Astrocyte of the spinal cord (primary cell): ENCODE measurements around the gene RPL41.

ENCODE experiments used
- DNase-seq: peaks from one replicate; pipeline ENCODE4 v3.0.0; 2011; ENCODE audit warnings: low read depth, low spot score
- H3K4me3 ChIP-seq: 2 replicates; pipeline ENCODE4 v1.5.1; 2011; ENCODE audit warnings: low read depth, mild to moderate bottlenecking, low read length, moderate library complexity
- in situ Hi-C: cut with HindIII; loops from 2 replicates; pipeline ENCODE4 v1.10.0; 2017; ENCODE audit warnings: low sequenced_read_pairs
- TF ChIP-seq, protein P1 (sequence below): IDR thresholded peaks from 2 replicates; pipeline ENCODE4 v1.5.1; 2012; ENCODE audit warnings: low read depth, mild to moderate bottlenecking, low read length, inconsistent platforms

RPL41 gene

DNA sequence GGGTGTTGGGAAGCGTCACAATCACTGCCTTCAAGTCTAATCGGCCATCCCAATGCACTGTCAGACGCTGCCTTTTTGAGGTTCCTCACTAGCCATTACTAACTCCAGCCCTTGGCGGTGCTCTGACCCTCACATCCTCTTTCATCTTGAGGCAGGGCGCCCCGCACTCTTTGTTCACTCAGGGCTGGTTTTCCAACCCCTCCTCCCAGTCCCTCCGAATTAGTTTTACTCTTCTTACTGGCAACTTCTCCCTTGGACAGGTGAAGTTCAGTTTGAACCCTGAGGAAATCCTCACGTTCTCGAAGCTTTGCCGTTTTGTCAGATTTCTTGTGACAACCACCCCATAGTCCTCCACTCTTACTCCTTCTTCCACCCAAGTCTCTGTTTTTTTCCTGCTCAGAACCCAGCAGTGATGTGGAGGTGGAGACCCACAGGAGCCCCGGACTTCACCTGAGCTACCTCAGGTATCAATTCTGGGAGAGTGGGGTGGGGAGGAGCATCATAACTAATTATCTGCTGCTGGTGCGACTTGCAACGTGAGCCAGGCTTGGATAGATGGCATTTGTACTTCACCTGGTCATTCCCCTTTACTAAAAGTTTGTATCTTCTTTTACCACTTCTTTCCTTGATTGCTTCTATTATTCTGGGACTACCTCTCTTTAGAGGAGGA is 2.4 kb downstream of the RPL41 start:
- TF ChIP-seq, protein P1, sequence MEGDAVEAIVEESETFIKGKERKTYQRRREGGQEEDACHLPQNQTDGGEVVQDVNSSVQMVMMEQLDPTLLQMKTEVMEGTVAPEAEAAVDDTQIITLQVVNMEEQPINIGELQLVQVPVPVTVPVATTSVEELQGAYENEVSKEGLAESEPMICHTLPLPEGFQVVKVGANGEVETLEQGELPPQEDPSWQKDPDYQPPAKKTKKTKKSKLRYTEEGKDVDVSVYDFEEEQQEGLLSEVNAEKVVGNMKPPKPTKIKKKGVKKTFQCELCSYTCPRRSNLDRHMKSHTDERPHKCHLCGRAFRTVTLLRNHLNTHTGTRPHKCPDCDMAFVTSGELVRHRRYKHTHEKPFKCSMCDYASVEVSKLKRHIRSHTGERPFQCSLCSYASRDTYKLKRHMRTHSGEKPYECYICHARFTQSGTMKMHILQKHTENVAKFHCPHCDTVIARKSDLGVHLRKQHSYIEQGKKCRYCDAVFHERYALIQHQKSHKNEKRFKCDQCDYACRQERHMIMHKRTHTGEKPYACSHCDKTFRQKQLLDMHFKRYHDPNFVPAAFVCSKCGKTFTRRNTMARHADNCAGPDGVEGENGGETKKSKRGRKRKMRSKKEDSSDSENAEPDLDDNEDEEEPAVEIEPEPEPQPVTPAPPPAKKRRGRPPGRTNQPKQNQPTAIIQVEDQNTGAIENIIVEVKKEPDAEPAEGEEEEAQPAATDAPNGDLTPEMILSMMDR: no peak
- in situ Hi-C loops: no loop called here

DNA sequence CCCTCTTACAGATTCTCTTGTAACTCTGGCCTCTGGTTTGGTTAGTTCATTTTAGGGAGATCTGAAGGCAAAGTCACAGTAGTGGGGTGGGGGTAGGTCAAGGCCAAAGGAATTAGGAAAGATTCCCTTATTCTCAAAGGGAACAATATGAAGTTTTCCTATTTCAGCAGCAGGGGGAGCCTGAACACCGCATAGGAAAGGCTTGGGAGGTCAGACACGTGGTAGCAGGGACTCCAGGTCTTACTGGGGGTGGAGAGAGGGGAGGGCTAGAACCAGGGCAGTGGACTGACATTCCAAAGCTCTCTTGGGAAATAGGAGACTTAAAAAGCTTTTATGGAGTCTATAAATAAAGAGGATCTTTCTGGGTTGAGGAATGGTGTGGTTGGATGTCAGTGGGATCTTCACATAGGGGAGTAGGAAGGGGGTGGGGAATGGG is 2.9 kb downstream of the RPL41 start:
- TF ChIP-seq, protein P1: peak; percentile 77
- in situ Hi-C loops: no loop called here
- DNase-seq: peak; percentile 87
- H3K4me3 ChIP-seq: no peak overlapping the region

More for the DNA sequence above, 2.4 kb downstream of the RPL41 start:
- no peak for DNase-seq
- H3K4me3 ChIP-seq: peak overlapping the region; percentile 84

DNA sequence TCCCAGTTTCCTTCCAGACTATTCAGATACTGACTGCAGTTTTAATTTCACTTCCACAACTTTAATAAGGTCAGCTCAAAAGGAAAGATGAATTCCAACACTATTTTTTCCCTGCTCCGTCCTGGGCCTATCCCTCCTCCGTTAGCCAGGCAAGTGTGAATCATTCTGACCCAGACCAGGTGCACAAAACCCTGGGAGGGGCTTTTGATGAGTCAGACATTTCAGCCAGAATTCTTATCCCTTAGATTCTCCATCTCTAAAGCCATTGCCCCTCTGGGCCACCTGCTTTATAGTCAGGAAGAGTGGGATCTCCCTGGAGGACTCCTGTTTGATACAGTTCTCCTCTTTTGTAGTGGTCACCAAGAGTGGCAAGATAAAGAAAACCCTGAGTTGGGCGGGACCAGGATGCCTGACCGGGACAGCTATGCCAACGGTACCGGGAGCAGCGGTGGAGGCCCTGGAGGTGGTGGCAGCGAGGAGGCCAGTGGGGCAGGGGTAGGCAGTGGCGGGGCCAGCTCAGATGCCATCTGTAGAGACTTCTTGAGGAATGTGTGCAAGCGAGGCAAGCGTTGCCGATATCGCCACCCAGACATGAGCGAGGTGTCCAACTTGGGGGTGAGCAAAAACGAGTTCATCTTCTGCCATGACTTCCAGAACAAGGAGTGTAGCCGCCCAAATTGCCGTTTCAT is 3.9 kb downstream of the RPL41 start:
- TF ChIP-seq, protein P1: no peak

DNA sequence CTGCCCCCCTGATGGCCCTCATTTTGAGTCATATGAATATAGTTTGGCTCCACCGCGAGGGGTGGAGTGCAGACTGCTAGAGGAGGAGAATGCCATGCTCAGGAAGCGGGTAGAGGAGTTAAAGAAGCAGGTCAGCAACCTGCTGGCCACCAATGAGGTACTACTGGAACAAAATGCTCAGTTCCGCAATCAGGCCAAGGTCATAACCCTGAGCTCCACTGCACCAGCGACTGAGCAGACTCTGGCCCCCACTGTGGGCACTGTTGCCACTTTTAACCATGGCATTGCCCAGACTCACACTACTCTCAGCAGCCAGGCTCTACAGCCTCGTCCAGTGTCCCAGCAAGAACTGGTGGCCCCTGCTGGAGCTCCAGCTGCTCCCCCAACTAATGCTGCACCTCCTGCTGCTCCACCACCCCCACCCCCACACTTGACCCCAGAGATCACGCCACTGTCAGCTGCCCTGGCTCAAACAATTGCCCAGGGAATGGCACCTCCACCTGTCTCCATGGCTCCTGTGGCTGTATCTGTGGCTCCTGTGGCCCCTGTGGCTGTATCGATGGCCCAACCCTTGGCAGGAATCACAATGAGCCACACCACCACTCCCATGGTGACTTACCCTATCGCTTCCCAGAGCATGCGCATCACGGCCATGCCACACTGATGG is 4.9 kb downstream of the RPL41 start:
- in situ Hi-C loops: no loop called here
- TF ChIP-seq, protein P1: no peak
- no peak overlapping the region for H3K4me3 ChIP-seq
- DNase-seq: no peak

More for the DNA sequence above, 3.9 kb downstream of the RPL41 start:
- no peak for DNase-seq
- in situ Hi-C loops: no loop called here
- no peak overlapping the region for H3K4me3 ChIP-seq

DNA sequence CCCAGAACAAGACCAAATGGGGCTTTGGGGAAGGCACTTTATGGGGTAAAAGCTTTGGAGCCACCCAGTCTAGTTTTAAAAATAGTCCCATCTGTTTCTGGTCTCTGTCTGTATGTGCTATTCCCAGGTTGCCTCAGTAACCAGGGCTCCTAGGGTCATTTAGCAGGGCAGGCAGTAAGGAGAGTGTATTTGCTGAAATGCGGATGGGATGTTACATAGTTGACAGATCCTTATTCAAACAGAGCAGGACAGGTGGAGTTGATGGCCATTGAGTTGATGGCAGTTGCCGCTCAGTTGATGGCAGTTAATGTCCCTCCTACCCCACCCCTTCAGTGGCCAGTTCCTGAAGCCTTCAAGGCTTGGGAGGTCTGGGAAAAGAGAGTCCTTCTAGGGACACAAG is 6.2 kb downstream of the RPL41 start:
- TF ChIP-seq, protein P1: no peak
- DNase-seq: no peak
- in situ Hi-C loops: no loop called here

DNA sequence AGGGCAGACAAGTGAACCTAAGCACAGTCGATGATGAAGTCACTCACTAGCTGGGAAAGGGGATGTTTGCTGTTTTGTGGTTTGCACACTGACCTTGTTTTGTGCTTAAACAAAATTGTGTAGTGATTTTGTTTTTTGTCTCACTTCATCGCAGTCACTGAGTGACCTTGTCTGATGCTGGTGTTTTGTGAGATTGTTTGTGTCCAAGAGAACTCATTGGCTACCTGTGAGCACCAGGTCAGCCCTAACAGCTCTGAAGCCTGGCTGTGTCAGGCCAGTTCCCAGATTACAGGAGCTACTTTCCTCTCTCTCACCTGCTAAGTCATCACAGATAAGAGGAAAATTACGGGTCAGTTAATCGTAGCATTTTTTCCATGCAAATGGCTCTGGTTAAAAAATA is 7.7 kb downstream of the RPL41 start:
- H3K4me3 ChIP-seq: no peak overlapping the region
- no peak for DNase-seq
- TF ChIP-seq, protein P1: no peak

More for the DNA sequence above, 6.2 kb downstream of the RPL41 start:
- no peak overlapping the region for H3K4me3 ChIP-seq

More for the DNA sequence above, 7.7 kb downstream of the RPL41 start:
- in situ Hi-C loops: no loop called here
